ENCODE results near the gene CUX1.

- TF ChIP-seq POLR2AphosphoS5 (IDR thresholded peaks at IDR 0.05; ENCODE audit: low read depth, low read length) (no peak), POLR2A (IDR thresholded peaks at IDR 0.05; ENCODE audit: low read depth, low read length) (no peak), TAF1 (IDR thresholded peaks at IDR 0.05; ENCODE audit: borderline replicate concordance, low read depth, low read length) (no peak)
These were observed 377.9 kb downstream of the CUX1 start for GRCh38 chr7:102195361-102195760.

Data from GM12892 (cell line).